GM15510 (cell line): ENCODE measurements around the gene CLN6.

Experiments used
- POLR2A ChIP-seq: IDR thresholded peaks from 3 replicates; pipeline ENCODE4 v1.6.1; 2011; ENCODE audit warnings: borderline replicate concordance; ENCODE audit not compliant: insufficient read length; ENCODE audit errors: extremely low read depth

CLN6 gene

GRCh38 chr15:68157074-68157473 lies 72.5 kb downstream of the CLN6 start:
- no peak for TF ChIP-seq POLR2A
